ENCODE measurements around the gene POLD3.

Gene POLD3

DNA sequence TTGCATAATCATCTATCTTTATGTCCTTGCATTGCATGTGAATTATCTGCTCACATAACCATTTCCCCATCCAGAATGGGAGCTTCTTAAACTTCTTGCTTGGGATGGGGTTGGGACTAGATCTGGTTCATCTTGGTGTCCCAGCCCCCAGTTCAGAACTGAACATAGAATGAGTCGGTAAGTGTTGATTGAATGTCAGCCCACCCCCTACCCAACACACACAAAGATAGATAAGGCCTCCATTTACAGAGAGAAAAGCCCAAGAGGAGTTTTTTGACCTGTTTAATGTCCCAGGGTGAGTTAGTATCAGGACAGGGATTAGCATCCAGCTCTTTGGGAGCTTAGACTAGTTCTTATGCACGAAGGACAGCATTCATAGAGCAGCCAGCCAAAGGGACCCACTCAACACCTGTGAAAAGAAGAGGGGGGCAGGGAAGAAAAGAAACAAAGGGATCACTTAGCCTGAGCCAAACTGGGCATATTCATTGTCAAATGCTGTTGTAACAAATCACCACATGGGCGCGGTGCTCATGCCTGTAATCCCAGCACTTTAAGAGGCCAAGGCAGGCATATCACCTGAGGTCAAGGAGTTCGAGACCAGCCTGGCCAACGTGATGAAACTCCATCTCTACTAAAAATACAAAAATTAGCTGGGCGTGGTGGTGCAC, 81.4 kb downstream of the POLD3 start:
- H3K27ac ChIP-seq = no peak overlapping the region
- TF ChIP-seq, protein P1, sequence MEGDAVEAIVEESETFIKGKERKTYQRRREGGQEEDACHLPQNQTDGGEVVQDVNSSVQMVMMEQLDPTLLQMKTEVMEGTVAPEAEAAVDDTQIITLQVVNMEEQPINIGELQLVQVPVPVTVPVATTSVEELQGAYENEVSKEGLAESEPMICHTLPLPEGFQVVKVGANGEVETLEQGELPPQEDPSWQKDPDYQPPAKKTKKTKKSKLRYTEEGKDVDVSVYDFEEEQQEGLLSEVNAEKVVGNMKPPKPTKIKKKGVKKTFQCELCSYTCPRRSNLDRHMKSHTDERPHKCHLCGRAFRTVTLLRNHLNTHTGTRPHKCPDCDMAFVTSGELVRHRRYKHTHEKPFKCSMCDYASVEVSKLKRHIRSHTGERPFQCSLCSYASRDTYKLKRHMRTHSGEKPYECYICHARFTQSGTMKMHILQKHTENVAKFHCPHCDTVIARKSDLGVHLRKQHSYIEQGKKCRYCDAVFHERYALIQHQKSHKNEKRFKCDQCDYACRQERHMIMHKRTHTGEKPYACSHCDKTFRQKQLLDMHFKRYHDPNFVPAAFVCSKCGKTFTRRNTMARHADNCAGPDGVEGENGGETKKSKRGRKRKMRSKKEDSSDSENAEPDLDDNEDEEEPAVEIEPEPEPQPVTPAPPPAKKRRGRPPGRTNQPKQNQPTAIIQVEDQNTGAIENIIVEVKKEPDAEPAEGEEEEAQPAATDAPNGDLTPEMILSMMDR (conservative IDR thresholded peaks at IDR 0.05) = no peak
- TF ChIP-seq ZFX (IDR thresholded peaks at IDR 0.05) = no peak

DNA sequence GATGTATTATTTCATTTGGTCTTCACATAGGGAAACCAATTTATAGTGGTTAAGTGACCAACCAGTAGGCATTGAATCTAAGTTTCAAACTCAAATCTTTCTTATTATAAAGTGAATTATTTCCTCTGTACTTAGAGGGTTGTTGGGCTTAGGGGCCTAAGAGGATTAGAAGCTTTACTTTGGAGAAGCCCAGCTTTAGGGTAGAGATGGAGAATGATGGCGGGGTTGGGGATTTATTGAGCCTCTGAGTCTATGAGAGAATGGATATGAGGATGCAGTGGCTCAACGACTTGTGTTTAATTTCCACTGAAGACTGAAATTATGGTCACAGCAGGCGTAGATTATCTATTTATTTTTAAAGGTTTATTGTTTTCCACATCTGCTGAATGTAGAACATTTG, 83.4 kb downstream of the POLD3 start:
- TF ChIP-seq ZFX (IDR thresholded peaks at IDR 0.05) = no peak
- TF ChIP-seq, protein P1 (conservative IDR thresholded peaks at IDR 0.05) = no peak
- no peak overlapping the region for H3K27ac ChIP-seq

DNA sequence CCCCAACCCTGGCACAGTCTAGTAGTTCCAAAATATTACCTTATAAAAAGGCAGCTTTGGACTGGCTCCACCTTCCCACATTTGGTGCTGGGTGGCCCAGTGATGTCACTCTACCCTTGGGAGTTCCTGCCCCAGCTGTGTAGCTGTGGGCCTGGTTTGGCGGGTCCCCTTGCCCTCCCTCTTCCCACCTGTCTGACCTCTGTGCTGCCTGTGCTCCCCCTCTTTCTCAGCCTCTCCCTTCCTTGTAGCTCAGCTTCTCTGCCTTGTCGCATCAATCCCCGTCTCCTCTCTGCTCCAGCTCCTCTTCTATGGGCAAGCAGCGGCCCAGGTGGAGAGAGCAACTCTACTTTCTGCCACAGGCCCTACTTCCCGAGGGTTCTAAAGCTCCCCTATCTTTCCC, 84.2 kb downstream of the POLD3 start:
- H3K27ac ChIP-seq = no peak overlapping the region
- TF ChIP-seq, protein P1 (conservative IDR thresholded peaks at IDR 0.05) = no peak
- no peak for TF ChIP-seq ZFX (IDR thresholded peaks at IDR 0.05)

DNA sequence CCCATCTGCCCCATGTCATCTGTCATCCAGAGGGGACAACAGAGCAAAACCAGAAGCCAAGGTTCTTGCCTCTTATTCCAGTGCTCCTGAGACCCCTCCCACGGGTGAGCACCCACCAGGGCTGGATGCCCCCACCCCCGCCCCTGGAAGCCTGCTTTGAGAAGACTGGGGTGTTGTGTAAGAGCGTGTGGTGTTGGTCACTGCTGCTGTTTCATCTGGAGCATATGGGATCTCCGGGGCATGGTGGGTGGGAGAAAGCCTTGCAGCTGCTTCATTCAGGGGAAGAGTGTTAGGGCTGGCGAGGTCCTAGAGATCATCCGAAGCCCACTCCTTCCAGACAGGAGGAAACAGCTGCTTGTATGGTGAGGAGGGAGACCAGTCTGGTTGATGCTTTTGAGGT, 84.7 kb downstream of the POLD3 start:
- no peak overlapping the region for H3K27ac ChIP-seq
- no peak for TF ChIP-seq ZFX (IDR thresholded peaks at IDR 0.05)
- TF ChIP-seq, protein P1 (conservative IDR thresholded peaks at IDR 0.05) = no peak

DNA sequence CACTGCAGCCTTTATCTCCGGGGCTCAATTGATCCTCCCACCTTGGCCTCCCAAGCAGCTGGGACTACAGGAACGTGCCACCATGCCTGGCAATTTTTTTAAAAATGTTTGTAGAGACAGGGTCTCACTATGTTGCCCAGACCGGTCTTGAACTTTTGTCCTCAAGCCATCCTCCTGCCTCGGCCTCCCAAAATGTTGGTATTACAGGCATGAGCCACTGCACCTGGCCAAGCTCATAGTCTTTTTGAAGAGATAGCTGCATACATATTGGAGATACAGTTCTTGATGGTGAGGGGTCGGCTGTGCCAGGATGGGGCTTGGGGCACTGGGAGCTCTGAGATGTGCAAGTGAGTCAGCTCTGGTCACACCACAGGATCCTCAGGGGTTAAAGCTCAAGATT, 85.7 kb downstream of the POLD3 start:
- no peak for TF ChIP-seq ZFX (IDR thresholded peaks at IDR 0.05)
- TF ChIP-seq, protein P1 (conservative IDR thresholded peaks at IDR 0.05) = no peak
- no peak overlapping the region for H3K27ac ChIP-seq

DNA sequence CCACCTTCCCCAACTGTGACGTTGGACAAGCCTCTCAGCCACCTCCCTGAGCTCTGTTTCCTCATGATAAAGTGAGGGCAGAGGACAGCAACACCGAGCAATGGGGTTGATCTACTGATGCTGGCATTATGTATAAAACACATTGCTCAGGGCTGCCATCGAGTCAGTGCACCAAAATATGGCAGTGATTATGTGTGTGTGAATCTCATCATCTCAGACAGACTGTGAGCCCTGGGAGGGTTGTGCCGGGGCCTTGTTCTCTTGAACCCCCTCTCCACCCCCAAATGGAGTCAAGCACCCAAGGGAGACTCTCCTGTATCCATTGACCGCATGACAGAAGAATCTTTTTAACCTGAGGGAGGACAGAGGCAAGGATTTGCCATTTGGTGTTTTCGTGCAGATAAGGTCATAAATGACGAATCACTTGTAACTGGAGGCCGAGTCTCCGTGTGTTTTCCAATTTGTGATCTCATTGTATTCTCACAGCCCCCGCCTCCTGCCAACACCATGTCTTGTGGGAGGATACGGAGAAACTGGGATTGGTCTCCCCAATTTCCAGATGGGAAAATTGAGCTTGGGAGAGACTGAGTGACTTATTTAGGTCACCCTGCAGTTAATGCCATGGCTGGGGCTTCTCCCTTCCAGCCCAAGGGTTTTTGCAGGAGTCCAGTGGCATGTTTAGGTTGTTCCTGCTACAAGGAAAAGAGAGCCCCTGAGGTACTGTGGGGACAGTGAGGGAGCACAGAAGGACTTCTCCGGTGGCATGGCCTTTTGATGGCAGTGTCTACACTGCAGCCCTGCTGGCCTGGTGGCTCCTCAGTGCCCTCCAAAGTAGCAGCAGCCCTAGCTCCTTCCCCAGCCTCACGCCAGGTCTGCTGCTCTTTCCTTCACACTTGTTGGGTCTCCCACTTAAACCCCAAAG, 86.5 kb downstream of the POLD3 start:
- H3K27ac ChIP-seq = no peak overlapping the region
- no peak for TF ChIP-seq ZFX (IDR thresholded peaks at IDR 0.05)
- TF ChIP-seq, protein P1 (conservative IDR thresholded peaks at IDR 0.05) = no peak

DNA sequence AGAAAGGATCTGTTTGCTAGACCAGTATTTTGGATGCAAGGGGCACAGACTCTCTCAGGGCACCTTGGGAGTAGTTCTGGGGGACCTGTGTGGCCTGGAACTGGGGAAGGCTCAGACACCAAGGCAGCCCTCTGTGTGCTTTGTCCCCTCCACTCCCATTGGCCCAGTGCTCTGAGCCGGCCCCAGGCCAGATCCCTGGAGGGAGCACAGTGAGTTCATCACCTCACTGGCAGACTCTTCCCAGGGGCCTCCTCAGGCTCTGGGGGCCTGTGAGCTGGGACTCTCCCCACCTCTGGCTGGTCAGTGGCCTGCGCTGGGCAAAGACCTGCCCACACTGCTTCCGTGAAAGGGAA, 87.1 kb downstream of the POLD3 start:
- no peak overlapping the region for H3K27ac ChIP-seq
- TF ChIP-seq, protein P1 (conservative IDR thresholded peaks at IDR 0.05) = no peak
- no peak for TF ChIP-seq ZFX (IDR thresholded peaks at IDR 0.05)

All from C4-2B (cell line).